Neural cell (in vitro differentiated cells): ENCODE measurements around the gene FBXO46. TPM values are rescaled to one million over a fixed set of nuclear protein-coding genes. Genes with fewer than 3 reads are reported as not detected.

ENCODE experiments used
- H2AFZ ChIP-seq: fragments of 200-600, 300-800 bp; sonication (generic), shearing (Covaris generic); 2 replicates; pipeline ENCODE4 v1.6.0; 2014; ENCODE audit warnings: low read depth, mild to moderate bottlenecking, antibody characterized with exemption, low read length, moderate library complexity
- H3F3A ChIP-seq: fragments of 200-600 bp; shearing (Covaris generic); 2 replicates; pipeline ENCODE4 v1.6.1; 2016; ENCODE audit warnings: mild to moderate bottlenecking, moderate library complexity, mixed read lengths, antibody characterized with exemption, low read length; ENCODE audit not compliant: insufficient read depth, poor library complexity, severe bottlenecking
- H3K27ac ChIP-seq: fragments of 200-600, 300-800 bp; sonication (generic), shearing (Covaris generic); 2 replicates; pipeline ENCODE4 v1.5.1; 2014; ENCODE audit warnings: mild to moderate bottlenecking, low read length, moderate library complexity
- H3K27me3 ChIP-seq: fragments of 300-800, 200-600 bp; sonication (generic), shearing (Covaris generic); 2 replicates; pipeline ENCODE4 v1.6.0; 2014; ENCODE audit warnings: mild to moderate bottlenecking, low read depth, low read length, moderate library complexity; ENCODE audit not compliant: insufficient read depth
- H3K36me3 ChIP-seq: fragments of 300-800, 200-600 bp; sonication (generic), shearing (Covaris generic); 2 replicates; pipeline ENCODE4 v1.5.1; 2014; ENCODE audit warnings: mild to moderate bottlenecking, antibody characterized with exemption, low read length, moderate library complexity; ENCODE audit not compliant: insufficient read depth
- H3K4me2 ChIP-seq: fragments of 300-800, 200-600 bp; sonication (generic), shearing (Covaris generic); 2 replicates; pipeline ENCODE4 v1.6.0; 2014; ENCODE audit warnings: mild to moderate bottlenecking, low read length
- H3K4me3 ChIP-seq: fragments of 300-800, 200-600 bp; sonication (generic), shearing (Covaris generic); 2 replicates; pipeline ENCODE4 v1.5.1; 2014; ENCODE audit warnings: mild to moderate bottlenecking, low read length, moderate library complexity
- H3K79me2 ChIP-seq: fragments of 200-600 bp; shearing (Covaris generic); replicated peaks from 2 replicates; pipeline ENCODE4 v1.6.0; 2014; ENCODE audit warnings: mild to moderate bottlenecking, low read length, moderate library complexity; ENCODE audit not compliant: insufficient read depth
- H3K9ac ChIP-seq: fragments of 300-800, 200-600 bp; sonication (generic), shearing (Covaris generic); 2 replicates; pipeline ENCODE4 v1.6.1; 2016; ENCODE audit warnings: mild to moderate bottlenecking, low read length, mixed read lengths
- H3K9me2 ChIP-seq: fragments of 200-600 bp; shearing (Covaris generic); 2 replicates; pipeline ENCODE4 v1.6.1; 2016; ENCODE audit warnings: mild to moderate bottlenecking, low read length, mixed read lengths; ENCODE audit not compliant: insufficient read depth
- H3K9me3 ChIP-seq: fragments of 200-600, 300-800 bp; sonication (generic), shearing (Covaris generic); 2 replicates; pipeline ENCODE4 v1.6.1; 2016; ENCODE audit warnings: mild to moderate bottlenecking, mixed run types, low read length, moderate library complexity, mixed read lengths
- H4K20me1 ChIP-seq: fragments of 200-600 bp; shearing (Covaris generic); 2 replicates; pipeline ENCODE4 v1.6.1; 2016; ENCODE audit warnings: mild to moderate bottlenecking, mixed run types; ENCODE audit not compliant: insufficient read depth
- EP300 ChIP-seq: fragments of 450-650 bp; conservative IDR thresholded peaks from 2 replicates; pipeline ENCODE4 v1.6.1; 2014; ENCODE audit warnings: antibody characterized with exemption, mild to moderate bottlenecking, moderate library complexity; ENCODE audit not compliant: poor library complexity, severe bottlenecking
- EZH2 ChIP-seq: fragments of 200-600, 300-800 bp; shearing (Covaris generic), sonication (generic); IDR thresholded peaks from 2 replicates; pipeline ENCODE4 v1.6.1; 2014; ENCODE audit warnings: antibody characterized with exemption, low read length, borderline replicate concordance, mild to moderate bottlenecking; ENCODE audit not compliant: insufficient read depth, poor library complexity, severe bottlenecking
- MXI1 ChIP-seq: fragments of 450-650 bp; conservative IDR thresholded peaks from 2 replicates; pipeline ENCODE4 v1.6.1; 2014; ENCODE audit warnings: antibody characterized with exemption, mild to moderate bottlenecking; ENCODE audit not compliant: poor library complexity, severe bottlenecking
- POLR2AphosphoS5 ChIP-seq: IDR thresholded peaks from 2 replicates; pipeline ENCODE4 v1.6.1; 2012
- RAD21 ChIP-seq: fragments of 450-650 bp; conservative IDR thresholded peaks from 2 replicates; pipeline ENCODE4 v1.6.1; 2014; ENCODE audit warnings: antibody characterized with exemption, mild to moderate bottlenecking, moderate library complexity
- REST ChIP-seq: IDR thresholded peaks from 2 replicates; pipeline ENCODE4 v1.6.1; 2012; ENCODE audit warnings: borderline replicate concordance
- SMC3 ChIP-seq: fragments of 450-650 bp; conservative IDR thresholded peaks from 2 replicates; pipeline ENCODE4 v1.6.1; 2014; ENCODE audit warnings: antibody characterized with exemption, mild to moderate bottlenecking, moderate library complexity; ENCODE audit not compliant: poor library complexity
- TAF1 ChIP-seq: IDR thresholded peaks from 2 replicates; pipeline ENCODE4 v1.6.1; 2012; ENCODE audit warnings: low read depth
- polyA minus RNA-seq: library from RNA; depleted of rRNA, polyadenylated mRNA; stranded (reverse); fragments of >200 nt; gene quantifications from 2 replicates; pipeline ENCODE4 v1.2.3, GENCODE V29; 2014
- polyA plus RNA-seq: library from polyadenylated mRNA; depleted of rRNA; stranded (reverse); fragments of >200 nt; gene quantifications from 2 replicates; pipeline ENCODE4 v1.2.3, GENCODE V29; 2014
- TF ChIP-seq, protein P1 (sequence below): fragments of 450-650 bp; IDR thresholded peaks from 2 replicates; pipeline ENCODE4 v1.5.1; 2014; ENCODE audit warnings: antibody characterized with exemption, mild to moderate bottlenecking, moderate library complexity; ENCODE audit not compliant: poor library complexity, severe bottlenecking

FBXO46 gene, protein sequence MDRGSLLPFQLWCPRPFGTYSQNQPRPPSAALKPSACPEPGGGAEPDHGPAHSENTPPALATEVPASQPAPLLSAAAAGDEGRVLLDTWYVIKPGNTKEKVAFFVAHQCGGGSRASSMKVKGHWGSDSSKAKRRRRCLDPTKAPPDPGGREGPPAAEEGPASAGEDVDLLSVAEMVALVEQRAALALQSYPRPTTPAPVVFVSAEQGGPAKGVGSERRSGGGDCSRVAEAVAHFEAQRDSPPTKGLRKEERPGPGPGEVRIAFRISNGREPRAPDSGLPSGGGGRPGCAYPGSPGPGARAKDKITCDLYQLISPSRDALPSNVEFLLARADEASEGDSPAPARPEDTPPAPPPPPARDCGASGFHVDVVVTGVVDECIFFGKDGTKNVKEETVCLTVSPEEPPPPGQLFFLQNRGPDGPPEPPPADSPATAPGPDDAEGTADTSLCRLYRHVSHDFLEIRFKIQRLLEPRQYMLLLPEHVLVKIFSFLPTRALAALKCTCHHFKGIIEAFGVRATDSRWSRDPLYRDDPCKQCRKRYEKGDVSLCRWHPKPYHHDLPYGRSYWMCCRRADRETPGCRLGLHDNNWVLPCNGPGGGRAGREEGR
- polyA plus RNA-seq (12.5 and 13.2 TPM in 2 replicates), polyA minus RNA-seq (10.0 and 11.3 TPM in 2 replicates)

DNA sequence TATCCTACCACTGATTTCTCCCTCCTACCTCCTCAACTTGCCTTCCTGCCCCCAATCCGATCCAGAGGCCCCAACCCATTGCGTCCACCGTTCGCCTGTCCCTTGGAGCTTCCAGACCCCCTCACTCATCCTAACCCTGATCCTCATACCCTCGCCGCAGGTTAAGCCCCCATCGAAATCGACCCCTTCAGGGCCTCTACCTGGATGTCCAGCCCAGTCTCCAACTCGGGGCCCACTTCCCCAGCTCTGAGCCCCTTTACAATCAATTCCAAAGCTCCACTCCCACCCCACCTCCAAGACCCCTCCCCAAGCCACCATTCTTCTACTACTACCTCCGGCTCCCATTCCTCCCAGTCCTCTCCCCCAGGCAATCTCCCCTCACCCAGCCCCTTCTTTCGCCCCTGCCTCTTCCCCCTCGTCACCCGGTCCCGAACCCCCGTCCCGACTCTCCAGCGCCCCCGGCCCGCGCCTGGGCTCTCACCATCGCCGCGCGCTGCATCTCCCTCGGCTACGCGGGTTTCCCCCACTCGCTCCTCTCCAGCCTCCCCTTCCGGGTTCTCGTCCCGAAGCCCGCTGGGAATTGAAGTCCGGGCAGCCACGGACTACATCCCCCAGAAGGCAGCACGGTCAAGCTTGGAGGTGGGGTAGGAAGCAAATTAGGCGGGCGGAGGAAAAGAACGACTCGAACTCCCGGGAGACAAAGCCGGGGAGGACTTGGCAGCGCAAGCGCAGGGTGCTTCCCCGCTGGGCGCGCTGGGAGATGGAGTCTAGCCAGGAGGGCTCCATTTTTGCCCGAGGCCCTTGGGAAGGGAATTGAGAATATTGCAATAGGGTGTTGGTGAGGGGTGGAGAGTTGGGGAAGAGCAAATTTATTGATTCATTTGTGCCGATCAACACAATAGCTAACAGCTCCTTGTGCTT lies at the start of gene FBXO46:
Gene FBXO46 (minus strand): TSS at position 529 of the 921 bp plus-strand sequence. CDS start 17,401 bp downstream, outside the sequence.
- peak within 1 kb of the TSS; percentile 93 for H3K9ac ChIP-seq
- peak within 1 kb of the TSS; percentile 84 for H3K4me2 ChIP-seq
- peak within 1 kb of the TSS; percentile 79 for H3K27ac ChIP-seq
- H2AFZ ChIP-seq: peak within 1 kb of the TSS; percentile 56
- H4K20me1 ChIP-seq: no peaks in the 10 kb centered on the region
- TF ChIP-seq, protein P1, sequence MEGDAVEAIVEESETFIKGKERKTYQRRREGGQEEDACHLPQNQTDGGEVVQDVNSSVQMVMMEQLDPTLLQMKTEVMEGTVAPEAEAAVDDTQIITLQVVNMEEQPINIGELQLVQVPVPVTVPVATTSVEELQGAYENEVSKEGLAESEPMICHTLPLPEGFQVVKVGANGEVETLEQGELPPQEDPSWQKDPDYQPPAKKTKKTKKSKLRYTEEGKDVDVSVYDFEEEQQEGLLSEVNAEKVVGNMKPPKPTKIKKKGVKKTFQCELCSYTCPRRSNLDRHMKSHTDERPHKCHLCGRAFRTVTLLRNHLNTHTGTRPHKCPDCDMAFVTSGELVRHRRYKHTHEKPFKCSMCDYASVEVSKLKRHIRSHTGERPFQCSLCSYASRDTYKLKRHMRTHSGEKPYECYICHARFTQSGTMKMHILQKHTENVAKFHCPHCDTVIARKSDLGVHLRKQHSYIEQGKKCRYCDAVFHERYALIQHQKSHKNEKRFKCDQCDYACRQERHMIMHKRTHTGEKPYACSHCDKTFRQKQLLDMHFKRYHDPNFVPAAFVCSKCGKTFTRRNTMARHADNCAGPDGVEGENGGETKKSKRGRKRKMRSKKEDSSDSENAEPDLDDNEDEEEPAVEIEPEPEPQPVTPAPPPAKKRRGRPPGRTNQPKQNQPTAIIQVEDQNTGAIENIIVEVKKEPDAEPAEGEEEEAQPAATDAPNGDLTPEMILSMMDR: peak; percentile 60
- TF ChIP-seq RAD21 (peak; percentile 34), POLR2AphosphoS5 (peak; percentile 93), EP300 (peak; percentile 72), MXI1 (peak; percentile 60), REST (peak; percentile 54), EZH2 (no peak), SMC3 (peak; percentile 11), TAF1 (peak; percentile 53)
- H3K4me3 ChIP-seq: peak within 1 kb of the TSS; percentile 87
- no peaks in the 10 kb centered on the region for H3K27me3 ChIP-seq
- no peaks in the 10 kb centered on the region for H3K36me3 ChIP-seq
- peaks cover 24% of the 10 kb centered on the region for H3K79me2 ChIP-seq
- no peaks in the 10 kb centered on the region for H3K9me3 ChIP-seq
- H3K9me2 ChIP-seq: no peaks in the 10 kb centered on the region
- H3F3A ChIP-seq: no peaks in the 10 kb centered on the region

DNA sequence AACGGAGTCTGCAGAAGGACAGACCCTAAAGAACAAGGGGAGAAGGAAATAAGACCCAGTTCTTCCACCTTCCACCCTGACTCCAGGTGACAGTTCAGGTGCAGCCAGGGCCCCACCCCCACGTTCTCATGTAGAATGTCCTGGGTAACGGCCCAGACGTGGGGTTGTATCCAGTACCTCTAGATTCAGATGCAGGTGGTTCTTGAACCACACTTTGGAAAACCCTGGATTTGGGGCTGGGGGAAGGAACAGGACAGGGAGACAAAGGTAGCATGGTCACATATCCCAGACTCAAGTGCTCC lies 49.4 kb upstream of the FBXO46 start:
- H4K20me1 ChIP-seq: no peaks in the 10 kb centered on the region
- TF ChIP-seq POLR2AphosphoS5: no peak
- TF ChIP-seq TAF1: no peak
- TF ChIP-seq MXI1: no peak
- no peak for TF ChIP-seq RAD21
- TF ChIP-seq REST: no peak
- TF ChIP-seq EP300: no peak
- TF ChIP-seq, protein P1: no peak
- no peak overlapping the region for H3K9ac ChIP-seq
- H3K9me2 ChIP-seq: no peaks in the 10 kb centered on the region
- no peaks in the 10 kb centered on the region for H3K79me2 ChIP-seq
- no peaks in the 10 kb centered on the region for H3K27me3 ChIP-seq
- H3K36me3 ChIP-seq: no peaks in the 10 kb centered on the region
- H3F3A ChIP-seq: no peaks in the 10 kb centered on the region
- H3K27ac ChIP-seq: no peak overlapping the region
- no peak overlapping the region for H3K4me3 ChIP-seq
- H3K4me2 ChIP-seq: no peak overlapping the region
- H3K9me3 ChIP-seq: no peaks in the 10 kb centered on the region
- H2AFZ ChIP-seq: no peak overlapping the region
